H1 (cell line): ENCODE results near the gene PHC3. TPM values are rescaled to one million over a fixed set of nuclear protein-coding genes. Genes with fewer than 3 reads are reported as not detected.

Experiments used
- CTCF ChIA-PET: fragments of 300-600 bp; sonication (Branson Sonifier 250); formaldehyde crosslinking; loops from one replicate; lab custom pipeline; 2021; ENCODE audit not compliant: partially characterized antibody; lab: Charles Lee
- POLR2A ChIA-PET: fragments of 300-600 bp; sonication (Branson Sonifier 250); formaldehyde crosslinking; loops from one replicate; lab custom pipeline; 2021; ENCODE audit warnings: inconsistent platforms; ENCODE audit not compliant: partially characterized antibody; lab: Charles Lee
- DNase-seq, 2 experiments: peaks; one replicate each; pipeline versions ENCODE4 v3.0.0 to v3.0.0-alpha.2; 2010 to 2022; ENCODE audit warnings: low spot score in 2 of 2, low read depth in 1 of 2, mixed read lengths in 1 of 2
- FAIRE-seq: peaks from 2 replicates; lab custom pipeline; 2011; peaks lifted over from hg19 to GRCh38; lab: Jason Lieb, UNC
- H2AFZ ChIP-seq: 2 replicates; pipeline ENCODE4 v1.8.1; 2012; ENCODE audit warnings: low read length, inconsistent platforms
- H2AK5ac ChIP-seq: 2 replicates; pipeline ENCODE4 v1.6.1; 2013; ENCODE audit warnings: low read depth, low read length
- H2BK120ac ChIP-seq: replicated peaks from 2 replicates; pipeline ENCODE3; 2013; ENCODE audit warnings: low read depth, low read length, inconsistent platforms
- H2BK12ac ChIP-seq: 2 replicates; pipeline ENCODE4 v1.6.1; 2013; ENCODE audit warnings: low read depth, low read length
- H2BK15ac ChIP-seq: 2 replicates; pipeline ENCODE4 v1.6.1; 2013; ENCODE audit warnings: low read length
- H2BK20ac ChIP-seq: 2 replicates; pipeline ENCODE4 v1.6.1; 2013; ENCODE audit warnings: low read length
- H2BK5ac ChIP-seq: 2 replicates; pipeline ENCODE4 v1.6.1; 2013; ENCODE audit warnings: low read depth, low read length
- H3K14ac ChIP-seq: 2 replicates; pipeline ENCODE4 v1.6.1; 2013; ENCODE audit warnings: inconsistent platforms; ENCODE audit not compliant: insufficient read length
- H3K18ac ChIP-seq: 2 replicates; pipeline ENCODE4 v1.6.1; 2013; ENCODE audit warnings: low read length; ENCODE audit errors: extremely low read depth
- H3K23ac ChIP-seq: 2 replicates; pipeline ENCODE4 v1.6.1; 2013; ENCODE audit warnings: inconsistent platforms; ENCODE audit not compliant: insufficient read length
- H3K23me2 ChIP-seq: 2 replicates; pipeline ENCODE4 v1.6.1; 2013; ENCODE audit warnings: low read depth, low read length
- H3K27ac ChIP-seq: 2 replicates; pipeline ENCODE4 v1.6.1; 2011; ENCODE audit warnings: low read depth, low read length, inconsistent platforms
- H3K27me3 ChIP-seq, 4 experiments: replicated peaks in 1 of 4; 1 replicate in 1 of 4; 2 replicates in 3 of 4; pipeline versions ENCODE4 v1.6.1 to v1.8.1; 2011 to 2013; ENCODE audit warnings: low read length in 3 of 4, mild to moderate bottlenecking in 3 of 4, inconsistent platforms in 2 of 4, mixed read lengths in 2 of 4, moderate library complexity in 1 of 4; ENCODE audit not compliant: control insufficient read depth in 3 of 4, insufficient read depth in 3 of 4; ENCODE audit errors: extremely low read depth in 1 of 4
- H3K36me3 ChIP-seq, 4 experiments: 2 replicates each; pipeline versions ENCODE4 v1.6.1 to v1.8.1; 2011 to 2013; ENCODE audit warnings: mild to moderate bottlenecking in 4 of 4, low read length in 3 of 4, moderate library complexity in 2 of 4, control low read depth in 1 of 4, inconsistent platforms in 1 of 4; ENCODE audit not compliant: insufficient read depth in 4 of 4, control insufficient read depth in 2 of 4
- H3K4ac ChIP-seq: replicated peaks from 2 replicates; pipeline ENCODE3; 2013; ENCODE audit warnings: low read length, low read depth, mixed read lengths, inconsistent platforms; ENCODE audit not compliant: insufficient read length
- H3K4me1 ChIP-seq, 4 experiments: replicated peaks in 1 of 4; 1 replicate in 1 of 4; 2 replicates in 3 of 4; pipeline versions ENCODE4 v1.6.1 to v1.8.1; 2011 to 2013; ENCODE audit warnings: low read length in 3 of 4, inconsistent platforms in 2 of 4, mixed read lengths in 1 of 4; ENCODE audit not compliant: insufficient read depth in 4 of 4, control insufficient read depth in 3 of 4
- H3K4me2 ChIP-seq, 2 experiments: 2 replicates each; pipeline versions ENCODE4 v1.6.1 to v1.8.1; 2011 to 2013; ENCODE audit warnings: low read depth in 2 of 2, low read length in 2 of 2, control low read depth in 1 of 2, inconsistent platforms in 1 of 2, mild to moderate bottlenecking in 1 of 2; ENCODE audit not compliant: insufficient read depth in 1 of 2
- H3K4me3 ChIP-seq, 4 experiments: fragments of 200-600, 300-600 bp in 1 of 4; sonication (generic), shearing (Covaris generic), sonication (Bioruptor Twin) in 1 of 4; 2 replicates each; pipeline versions ENCODE4 v1.5.1 to v1.8.1; 2011 to 2016; ENCODE audit warnings: low read length in 4 of 4, low read depth in 3 of 4, control low read depth in 2 of 4, inconsistent platforms in 2 of 4, mild to moderate bottlenecking in 2 of 4, mixed read lengths in 1 of 4, moderate library complexity in 1 of 4; ENCODE audit not compliant: insufficient read depth in 2 of 4; ENCODE audit errors: extremely low read depth in 1 of 4
- H3K56ac ChIP-seq: replicated peaks from 2 replicates; pipeline ENCODE3; 2013; ENCODE audit warnings: low read depth, mild to moderate bottlenecking, mixed read lengths, low read length, inconsistent platforms; ENCODE audit not compliant: insufficient read length
- H3K79me1 ChIP-seq: 2 replicates; pipeline ENCODE4 v1.6.1; 2013; ENCODE audit warnings: low read depth, low read length, control low read depth
- H3K79me2 ChIP-seq, 2 experiments: 2 replicates each; pipeline versions ENCODE4 v1.6.1 to v1.8.1; 2012 to 2013; ENCODE audit warnings: low read length in 2 of 2, mild to moderate bottlenecking in 2 of 2, inconsistent platforms in 1 of 2; ENCODE audit not compliant: insufficient read depth in 2 of 2, control insufficient read depth in 1 of 2
- H3K9ac ChIP-seq, 4 experiments: replicated peaks in 1 of 4; 1 replicate in 1 of 4; 2 replicates in 3 of 4; pipeline versions ENCODE4 v1.6.1 to v1.8.1; 2011 to 2013; ENCODE audit warnings: low read depth in 3 of 4, low read length in 3 of 4, control low read depth in 2 of 4, mild to moderate bottlenecking in 2 of 4, moderate library complexity in 2 of 4, inconsistent platforms in 1 of 4; ENCODE audit errors: extremely low read depth in 1 of 4
- H3K9me3 ChIP-seq, 2 experiments: 2 replicates each; pipeline versions ENCODE4 v1.6.1 to v1.8.1; 2012 to 2013; ENCODE audit warnings: mild to moderate bottlenecking in 2 of 2, moderate library complexity in 2 of 2, control low read depth in 1 of 2, inconsistent platforms in 1 of 2, low read depth in 1 of 2, low read length in 1 of 2, mixed read lengths in 1 of 2; ENCODE audit not compliant: insufficient read depth in 2 of 2
- H4K20me1 ChIP-seq, 2 experiments: replicated peaks in 1 of 2; 2 replicates each; pipeline versions ENCODE3 to v1.8.1; 2011 to 2013; ENCODE audit warnings: inconsistent platforms in 2 of 2, low read length in 2 of 2, mild to moderate bottlenecking in 1 of 2; ENCODE audit not compliant: insufficient read depth in 2 of 2, control insufficient read depth in 1 of 2
- H4K5ac ChIP-seq: 2 replicates; pipeline ENCODE4 v1.6.1; 2013; ENCODE audit warnings: low read length, low read depth, mixed read lengths, inconsistent platforms; ENCODE audit not compliant: insufficient read length
- H4K8ac ChIP-seq: 2 replicates; pipeline ENCODE4 v1.8.0; 2013; ENCODE audit warnings: mild to moderate bottlenecking, moderate library complexity, low read length, inconsistent platforms; ENCODE audit not compliant: insufficient read depth; ENCODE audit errors: extremely low read depth
- H4K91ac ChIP-seq: replicated peaks from 2 replicates; pipeline ENCODE3; 2013; ENCODE audit warnings: low read length, mixed read lengths, inconsistent platforms; ENCODE audit not compliant: insufficient read length
- ASH2L ChIP-seq: fragments of 200-600, 300-600 bp; sonication (generic); IDR thresholded peaks from one replicate; pipeline ENCODE4 v1.7.1; 2017; ENCODE audit warnings: low read length
- BCL11A ChIP-seq, 2 experiments: IDR thresholded peaks; one replicate each; pipeline ENCODE4 v1.6.1; 2011; ENCODE audit warnings: low read depth in 2 of 2, low read length in 2 of 2, mild to moderate bottlenecking in 2 of 2
- CEBPB ChIP-seq: IDR thresholded peaks from 2 replicates; pipeline ENCODE4 v1.6.1; 2012; ENCODE audit warnings: low read depth, low read length
- CHD1 ChIP-seq: IDR thresholded peaks from 2 replicates; pipeline ENCODE4 v1.6.1; 2012; ENCODE audit warnings: low read depth, low read length, improper control_type of control experiment
- CHD2 ChIP-seq: IDR thresholded peaks from 2 replicates; pipeline ENCODE4 v1.6.1; 2012; ENCODE audit warnings: low read length, improper control_type of control experiment
- EGR1 ChIP-seq: IDR thresholded peaks from 2 replicates; pipeline ENCODE4 v1.6.1; 2011; ENCODE audit warnings: low read depth, low read length, borderline replicate concordance
- EP300 ChIP-seq, 2 experiments: IDR thresholded peaks; 1 replicate in 1 of 2; 2 replicates in 1 of 2; pipeline ENCODE4 v1.6.1; 2011 to 2012; ENCODE audit warnings: low read depth in 2 of 2, low read length in 2 of 2, mild to moderate bottlenecking in 2 of 2, borderline replicate concordance in 1 of 2, inconsistent platforms in 1 of 2, moderate library complexity in 1 of 2
- NRF1 ChIP-seq: IDR thresholded peaks from 2 replicates; pipeline ENCODE4 v1.6.1; 2011; ENCODE audit warnings: mild to moderate bottlenecking, low read depth, low read length, improper control_type of control experiment
- POLR2AphosphoS5 ChIP-seq: IDR thresholded peaks from 2 replicates; pipeline ENCODE4 v1.6.1; 2011; ENCODE audit warnings: low read depth, low read length
- RFX5 ChIP-seq: IDR thresholded peaks from 2 replicates; pipeline ENCODE4 v1.6.1; 2011; ENCODE audit warnings: low read depth, low read length, improper control_type of control experiment, borderline replicate concordance
- SIN3A ChIP-seq, 2 experiments: IDR thresholded peaks in 1 of 2; conservative IDR thresholded peaks in 1 of 2; 2 replicates each; pipeline ENCODE4 v1.6.1; 2011 to 2012; ENCODE audit warnings: low read length in 2 of 2, improper control_type of control experiment in 1 of 2, low read depth in 1 of 2, mild to moderate bottlenecking in 1 of 2
- SP4 ChIP-seq: IDR thresholded peaks from 2 replicates; pipeline ENCODE4 v1.6.1; 2012; ENCODE audit warnings: low read length, inconsistent platforms
- SUZ12 ChIP-seq: fragments of 200-600 bp; sonication (generic); IDR thresholded peaks from 2 replicates; pipeline ENCODE4 v1.6.1; 2012; ENCODE audit warnings: mild to moderate bottlenecking, inconsistent platforms, low read length, moderate library complexity, mixed read lengths
- TEAD4 ChIP-seq: IDR thresholded peaks from 2 replicates; pipeline ENCODE4 v1.6.1; 2012; ENCODE audit warnings: low read depth, low read length, inconsistent platforms, mixed read lengths
- ZNF274 ChIP-seq: IDR thresholded peaks from 2 replicates; pipeline ENCODE4 v1.7.0; 2012; ENCODE audit warnings: low read length, borderline replicate concordance; ENCODE audit errors: extremely low read depth
- WGBS, 2 experiments: shearing (Covaris generic) in 1 of 2; methylation state at CpG; one replicate each; pipeline versions ENCODE4 v1.1.6 to v1.1.7; 2013 to 2015; ENCODE audit warnings: low lambda C conversion rate in 2 of 2, mixed read lengths in 2 of 2, inconsistent platforms in 1 of 2, low coverage in 1 of 2, missing lambda C conversion rate in 1 of 2; ENCODE audit not compliant: insufficient replicate concordance in 2 of 2, insufficient coverage in 1 of 2, insufficient read length in 1 of 2; ENCODE audit errors: extremely low coverage in 1 of 2, missing lambda C conversion rate in 1 of 2; 5-methylcytosine and 5-hydroxymethylcytosine counted together
- polyA plus RNA-seq, 7 experiments: library from polyadenylated mRNA; depleted of rRNA in 3 of 7; stranded (reverse) in 5 of 7; unstranded in 2 of 7; fragments of >200 nt in 5 of 7; fragments of 200-250 nt in 2 of 7; gene quantifications; 1 replicate in 5 of 7; 2 replicates in 1 of 7; 4 replicates in 1 of 7; pipeline versions ENCODE4 v1.2.1 to v1.2.3, GENCODE V29; 2011 to 2013; ENCODE audit warnings: missing spikeins in 2 of 7, mixed read lengths in 2 of 7
- total RNA-seq: library from RNA; stranded (reverse); fragmentation: NEBNext Ultra II Directional; extraction: Animal tissue kit (Norgen Biotek cat#: 25700); gene quantifications from 2 replicates; pipeline ENCODE4 v1.2.1, GENCODE V29; 2021

Gene PHC3
- total and polyA plus RNA-seq, 2 of the 8 experiments (the other 6 are each of a cell fraction or from before 2014, with no cell fraction given): 26.4 to 29.2 TPM

GRCh38 chr3:170154569-170155143, 26.9 kb downstream of the PHC3 start:
- CTCF ChIA-PET: interaction anchor here (0.9 kb wide), 1 partner anchor 62 kb away, joined by 3 read pairs; no protein-coding TSS in a partner anchor
- no peak overlapping the region for H2BK5ac ChIP-seq
- no peak for TF ChIP-seq BCL11A (IDR thresholded peaks at IDR 0.05; ENCODE audit: low read depth in 2 of 2, low read length in 2 of 2)
- no peak for TF ChIP-seq POLR2AphosphoS5
- TF ChIP-seq RFX5: no peak
- TF ChIP-seq TEAD4: no peak
- TF ChIP-seq SUZ12: no peak
- no peak for TF ChIP-seq CEBPB
- no peak for TF ChIP-seq SIN3A (conservative IDR thresholded peaks at IDR 0.05 in 1 of 2, IDR thresholded peaks at IDR 0.05 in 1 of 2; ENCODE audit: low read depth in 1 of 2, low read length in 2 of 2)
- no peak for TF ChIP-seq SP4
- TF ChIP-seq ASH2L: no peak
- TF ChIP-seq CHD1: no peak
- no peak for TF ChIP-seq ZNF274
- TF ChIP-seq EP300 (IDR thresholded peaks at IDR 0.05; ENCODE audit: borderline replicate concordance in 1 of 2, low read depth in 2 of 2, low read length in 2 of 2): no peak
- TF ChIP-seq NRF1: no peak
- no peak for TF ChIP-seq CHD2
- TF ChIP-seq EGR1: no peak

More at GRCh38 chr3:170154569-170155143, 26.9 kb downstream of the PHC3 start:
- Histone ChIP-seq H2BK20ac (no peak overlapping the region), H4K91ac (no peak overlapping the region), H3K36me3 (no peaks in the 10 kb centered on the region; a peak in 1 of 8 replicates), H4K5ac (no peak overlapping the region), H3K79me2 (peaks cover 0 to 40% of the 10 kb centered on the region in 2 experiments; a peak in 2 of 4 replicates), H2BK120ac (no peak overlapping the region), H2AK5ac (no peak overlapping the region), H3K9ac (no peak overlapping the region), H3K18ac (no peak overlapping the region), H3K79me1 (no peaks in the 10 kb centered on the region), H3K9me3 (no peaks in the 10 kb centered on the region), H3K4ac (no peak overlapping the region), H3K4me3 (no peak overlapping the region), H3K23me2 (no peaks in the 10 kb centered on the region), H4K20me1 (peaks cover 0 to 1% of the 10 kb centered on the region in 2 experiments), H3K27me3 (no peaks in the 10 kb centered on the region), H3K27ac (no peak overlapping the region), H2AFZ (no peak overlapping the region), H3K14ac (no peak overlapping the region), H3K4me2 (no peak overlapping the region), H3K56ac (no peak overlapping the region), H3K23ac (no peak overlapping the region), H2BK15ac (no peak overlapping the region), H4K8ac (no peak overlapping the region), H3K4me1 (peaks cover 0 to 4% (median 0%) of the 10 kb centered on the region in 4 experiments; a peak in 1 of 7 replicates), H2BK12ac (no peak overlapping the region)
- POLR2A ChIA-PET: no interaction called here
- DNase-seq (no peak), FAIRE-seq (no peak)
- WGBS, 2 experiments: 92% methylated on average over 3 of the region's 3 CpGs; no CpG with 5 or more reads in 1 of the 2 experiments
